HFFc6 (cell line): ENCODE measurements around the gene LOXHD1. TPM values are rescaled to one million over a fixed set of nuclear protein-coding genes. Genes with fewer than 3 reads are reported as not detected.
A peak's percentile ranks its signal among the peaks of the same experiment; 100 is the strongest.

Source experiments
- DNase-seq: peaks from one replicate; pipeline ENCODE4 v3.0.0-alpha.2; 2018
- H3K27ac Mint-ChIP-seq: 2 replicates; pipeline ENCODE4 v1.8.0; 2020; ENCODE audit warnings: mild to moderate bottlenecking, mixed read lengths
- H3K27me3 Mint-ChIP-seq: 2 replicates; pipeline ENCODE4 v1.8.0; 2021; ENCODE audit warnings: mild to moderate bottlenecking, moderate library complexity, mixed read lengths; ENCODE audit not compliant: insufficient read depth
- H3K36me3 Mint-ChIP-seq: 2 replicates; pipeline ENCODE4 v1.8.0; 2021; ENCODE audit warnings: low read depth, mixed read lengths
- H3K4me1 Mint-ChIP-seq: 2 replicates; pipeline ENCODE4 v1.8.0; 2020; ENCODE audit warnings: low read depth, mixed read lengths
- H3K4me3 Mint-ChIP-seq: 2 replicates; pipeline ENCODE4 v1.8.0; 2020; ENCODE audit warnings: mild to moderate bottlenecking, moderate library complexity, mixed read lengths
- H3K9me3 Mint-ChIP-seq: 2 replicates; pipeline ENCODE4 v1.8.0; 2020; ENCODE audit warnings: mild to moderate bottlenecking, mixed read lengths
- total RNA-seq, 6 experiments: library from RNA; stranded (reverse); fragmentation: NEBNext Ultra II Directional; extraction: Animal tissue kit (Norgen Biotek cat#: 25700); gene quantifications; 2 replicates in 1 of 6; 3 replicates in 5 of 6; pipeline ENCODE4 v1.2.3, GENCODE V29; 2021
- TF ChIP-seq, protein P1 (sequence below): fragments of 200-600 bp; sonication (generic); IDR thresholded peaks from 2 replicates; pipeline ENCODE4 v1.5.0; 2021; ENCODE audit warnings: antibody characterized with exemption, mild to moderate bottlenecking

The LOXHD1 gene
- total RNA-seq, 6 experiments from 2014 or later = not detected

DNA sequence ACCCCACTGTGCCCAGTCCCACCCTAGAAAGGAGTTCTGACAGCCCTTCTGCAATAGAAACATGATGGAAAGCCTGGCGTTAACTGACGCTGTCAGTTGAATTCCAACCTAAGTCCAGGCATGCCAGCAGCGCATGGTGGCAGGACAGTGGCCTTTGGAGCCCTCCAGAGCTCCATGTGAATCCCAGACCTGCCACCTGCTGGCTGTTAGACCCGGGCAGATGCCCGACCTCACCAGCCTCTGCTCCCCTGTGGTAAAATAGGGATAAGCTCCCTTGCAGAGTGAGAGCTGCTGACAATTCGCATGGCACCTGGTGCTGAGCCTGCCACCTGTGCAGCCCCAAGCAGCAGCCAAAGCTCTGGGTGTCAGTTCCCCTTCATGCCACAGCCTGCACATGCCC lies 138.6 kb downstream of the LOXHD1 start:
- 0 out of 2 replicates have a peak, but pooled peaks cover under 1% of the 10 kb centered on the region for H3K36me3 Mint-ChIP-seq
- no peak overlapping the region for H3K27ac Mint-ChIP-seq
- H3K27me3 Mint-ChIP-seq = peaks cover 6% of the 10 kb centered on the region
- H3K4me1 Mint-ChIP-seq = no peaks in the 10 kb centered on the region
- TF ChIP-seq, protein P1, sequence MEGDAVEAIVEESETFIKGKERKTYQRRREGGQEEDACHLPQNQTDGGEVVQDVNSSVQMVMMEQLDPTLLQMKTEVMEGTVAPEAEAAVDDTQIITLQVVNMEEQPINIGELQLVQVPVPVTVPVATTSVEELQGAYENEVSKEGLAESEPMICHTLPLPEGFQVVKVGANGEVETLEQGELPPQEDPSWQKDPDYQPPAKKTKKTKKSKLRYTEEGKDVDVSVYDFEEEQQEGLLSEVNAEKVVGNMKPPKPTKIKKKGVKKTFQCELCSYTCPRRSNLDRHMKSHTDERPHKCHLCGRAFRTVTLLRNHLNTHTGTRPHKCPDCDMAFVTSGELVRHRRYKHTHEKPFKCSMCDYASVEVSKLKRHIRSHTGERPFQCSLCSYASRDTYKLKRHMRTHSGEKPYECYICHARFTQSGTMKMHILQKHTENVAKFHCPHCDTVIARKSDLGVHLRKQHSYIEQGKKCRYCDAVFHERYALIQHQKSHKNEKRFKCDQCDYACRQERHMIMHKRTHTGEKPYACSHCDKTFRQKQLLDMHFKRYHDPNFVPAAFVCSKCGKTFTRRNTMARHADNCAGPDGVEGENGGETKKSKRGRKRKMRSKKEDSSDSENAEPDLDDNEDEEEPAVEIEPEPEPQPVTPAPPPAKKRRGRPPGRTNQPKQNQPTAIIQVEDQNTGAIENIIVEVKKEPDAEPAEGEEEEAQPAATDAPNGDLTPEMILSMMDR = peak; percentile 27; the same call in 1 of the 2 replicates
- DNase-seq = no peak
- H3K9me3 Mint-ChIP-seq = no peaks in the 10 kb centered on the region
- H3K4me3 Mint-ChIP-seq = no peak overlapping the region

- no peak overlapping the region for H3K27ac Mint-ChIP-seq
- peaks cover 4% of the 10 kb centered on the region; the same call in 1 of the 2 replicates for H3K36me3 Mint-ChIP-seq
- H3K27me3 Mint-ChIP-seq = peaks cover 6% of the 10 kb centered on the region
- DNase-seq = no peak
- TF ChIP-seq, protein P1 = no peak
- H3K4me3 Mint-ChIP-seq = no peak overlapping the region
- no peaks in the 10 kb centered on the region for H3K4me1 Mint-ChIP-seq
- H3K9me3 Mint-ChIP-seq = peaks cover 7% of the 10 kb centered on the region; the same call in 1 of the 2 replicates
These were observed 140.5 kb downstream of the LOXHD1 start for GRCh38 chr18:46516555-46516954.

- Mint-ChIP-seq H3K36me3 (peaks cover 4% of the 10 kb centered on the region; the same call in 1 of the 2 replicates), H3K27me3 (peaks cover 11% of the 10 kb centered on the region), H3K4me3 (no peak overlapping the region), H3K9me3 (peaks cover 7% of the 10 kb centered on the region; the same call in 1 of the 2 replicates), H3K27ac (no peak overlapping the region), H3K4me1 (no peaks in the 10 kb centered on the region)
- TF ChIP-seq, protein P1 = no peak
- DNase-seq = no peak
These were observed 146.6 kb downstream of the LOXHD1 start for GRCh38 chr18:46510386-46510785.

- peaks cover 7% of the 10 kb centered on the region; the same call in 1 of the 2 replicates for H3K9me3 Mint-ChIP-seq
- DNase-seq = no peak
- H3K27me3 Mint-ChIP-seq = peaks cover 11% of the 10 kb centered on the region
- no peak overlapping the region for H3K27ac Mint-ChIP-seq
- peaks cover 4% of the 10 kb centered on the region; the same call in 1 of the 2 replicates for H3K36me3 Mint-ChIP-seq
- TF ChIP-seq, protein P1 = no peak
- H3K4me3 Mint-ChIP-seq = no peak overlapping the region
- no peaks in the 10 kb centered on the region for H3K4me1 Mint-ChIP-seq
These were observed 147.5 kb downstream of the LOXHD1 start for GRCh38 chr18:46509530-46509929.

DNA sequence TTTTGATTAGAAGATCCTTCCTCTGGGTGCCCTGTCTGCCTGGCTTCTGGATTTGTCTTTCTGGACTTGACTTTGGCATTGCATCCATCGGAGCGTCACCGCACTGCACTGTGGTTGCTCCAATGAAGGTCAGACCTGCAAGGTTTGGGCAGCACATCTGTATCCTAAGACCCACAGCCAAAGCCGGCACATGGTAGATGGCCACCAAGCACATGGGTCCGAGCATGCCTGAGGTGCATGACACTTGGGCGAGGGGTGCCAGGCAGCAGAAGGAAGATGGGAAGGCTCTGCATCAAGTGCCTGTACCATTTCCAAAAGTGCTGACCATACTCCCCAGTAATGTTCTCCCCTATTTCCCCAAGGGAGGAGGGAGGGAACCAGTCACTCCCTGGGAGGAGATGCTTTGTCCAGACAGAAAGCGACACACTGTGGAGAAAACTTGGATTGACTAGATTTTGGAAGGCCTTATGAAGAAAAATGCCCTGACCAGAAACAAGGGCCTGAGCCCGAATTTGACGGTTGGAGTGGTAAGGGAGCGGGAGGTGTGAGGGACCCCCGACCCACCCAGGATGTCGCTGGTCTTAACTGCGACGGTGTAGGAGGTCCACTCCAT lies 149.9 kb downstream of the LOXHD1 start:
- Mint-ChIP-seq H3K36me3 (no peaks in the 10 kb centered on the region), H3K4me3 (no peak overlapping the region), H3K27ac (no peak overlapping the region), H3K9me3 (no peaks in the 10 kb centered on the region), H3K4me1 (no peaks in the 10 kb centered on the region), H3K27me3 (peaks cover 11% of the 10 kb centered on the region)
- DNase-seq = peak; percentile 9
- TF ChIP-seq, protein P1 = peak; percentile 30; the same call in 1 of the 2 replicates
